KMS-11 (cell line): ENCODE data around the gene ANTXRL.

ENCODE experiments used
- H2AFZ ChIP-seq: fragments of 200-600 bp; sonication (generic); 2 replicates; pipeline ENCODE4 v1.6.1; 2016; ENCODE audit warnings: antibody characterized with exemption, mixed run types, low read depth
- H3K27ac ChIP-seq: fragments of 200-600 bp; sonication (generic); 2 replicates; pipeline ENCODE4 v1.6.1; 2016; ENCODE audit warnings: mild to moderate bottlenecking, mixed run types
- H3K27me3 ChIP-seq: fragments of 200-600 bp; sonication (generic); 2 replicates; pipeline ENCODE4 v1.6.1; 2017; ENCODE audit warnings: mild to moderate bottlenecking, low read depth, mixed run types, moderate library complexity; ENCODE audit not compliant: insufficient read depth
- H3K36me3 ChIP-seq: fragments of 200-600 bp; sonication (generic); 2 replicates; pipeline ENCODE4 v1.6.1; 2017; ENCODE audit warnings: mild to moderate bottlenecking, mixed run types; ENCODE audit not compliant: insufficient read depth
- H3K4me1 ChIP-seq: fragments of 200-600 bp; sonication (generic); 2 replicates; pipeline ENCODE4 v1.6.1; 2016; ENCODE audit warnings: mild to moderate bottlenecking, low read depth, mixed run types; ENCODE audit not compliant: poor library complexity, severe bottlenecking
- H3K4me2 ChIP-seq: fragments of 200-600 bp; sonication (generic); 2 replicates; pipeline ENCODE4 v1.7.0; 2016; ENCODE audit warnings: mild to moderate bottlenecking, mixed run types
- H3K4me3 ChIP-seq: fragments of 200-600 bp; sonication (generic); IDR thresholded peaks from 2 replicates; pipeline ENCODE4 v1.6.1; 2017; ENCODE audit warnings: low read depth, low read length, mixed read lengths; ENCODE audit not compliant: insufficient read depth
- H3K79me2 ChIP-seq: fragments of 200-600 bp; sonication (generic); 2 replicates; pipeline ENCODE4 v1.6.1; 2016; ENCODE audit warnings: low read depth, mixed run types; ENCODE audit not compliant: insufficient read depth
- H3K9ac ChIP-seq: fragments of 200-600 bp; sonication (generic); 2 replicates; pipeline ENCODE4 v1.6.1; 2016; ENCODE audit warnings: mild to moderate bottlenecking, mixed run types
- H4K20me1 ChIP-seq: fragments of 200-600 bp; sonication (generic); 2 replicates; pipeline ENCODE4 v1.6.1; 2016; ENCODE audit warnings: mild to moderate bottlenecking, mixed run types; ENCODE audit not compliant: insufficient read depth
- CTCF ChIP-seq: fragments of 200-600 bp; sonication (generic); conservative IDR thresholded peaks from 2 replicates; pipeline ENCODE4 v1.6.1; 2017; ENCODE audit warnings: low read depth, mild to moderate bottlenecking, antibody characterized with exemption, low read length, moderate library complexity, mixed read lengths

The ANTXRL gene

DNA sequence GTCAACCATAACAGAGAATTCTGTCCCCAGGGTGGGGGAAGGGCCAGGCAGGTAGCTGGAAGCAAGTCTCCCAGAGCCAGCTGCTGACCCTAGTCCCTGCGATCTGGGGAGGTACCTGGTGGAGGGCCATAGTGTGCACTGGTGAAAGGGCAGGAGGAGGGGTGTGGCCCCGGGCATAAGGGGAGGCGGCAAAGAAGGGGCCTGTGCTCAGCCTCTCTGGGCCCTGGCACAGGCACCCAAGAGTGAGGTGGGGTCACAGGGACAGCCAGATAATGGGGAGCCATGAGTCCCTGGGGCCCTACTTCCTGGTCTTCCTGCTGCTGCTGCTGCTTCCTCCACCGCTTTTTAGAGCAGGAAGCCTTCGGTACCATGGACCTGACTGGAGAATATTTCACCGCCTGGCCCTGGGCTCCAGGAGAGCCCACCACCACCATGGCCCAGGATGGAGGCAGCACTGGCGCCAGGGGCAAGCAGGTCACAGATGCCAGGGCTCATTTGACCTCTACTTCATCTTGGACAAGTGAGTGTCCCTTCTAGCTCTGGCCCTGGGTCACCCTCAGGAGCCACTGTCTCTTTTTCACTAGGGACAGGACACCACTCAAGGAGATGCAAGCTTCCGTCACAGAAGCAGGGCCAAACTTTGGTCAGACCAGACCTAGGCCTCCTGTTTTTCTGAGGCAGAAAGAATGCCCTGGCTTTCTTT is at the start of gene ANTXRL:
Gene ANTXRL, plus strand, starts transcription at position 7 of the 703 bp plus-strand sequence. Its CDS starts 266 bp downstream, at position 273.
- Histone ChIP-seq H3K9ac (no peak within 1 kb of the TSS), H3K27ac (no peak within 1 kb of the TSS), H2AFZ (no peak within 1 kb of the TSS), H3K4me1 (peaks cover 23% of the 10 kb centered on the region), H3K4me2 (no peak within 1 kb of the TSS), H3K27me3 (no peaks in the 10 kb centered on the region), H3K4me3 (no peak within 1 kb of the TSS), H3K36me3 (no peaks in the 10 kb centered on the region), H4K20me1 (no peaks in the 10 kb centered on the region), H3K79me2 (no peaks in the 10 kb centered on the region)
- TF ChIP-seq CTCF: no peak

DNA sequence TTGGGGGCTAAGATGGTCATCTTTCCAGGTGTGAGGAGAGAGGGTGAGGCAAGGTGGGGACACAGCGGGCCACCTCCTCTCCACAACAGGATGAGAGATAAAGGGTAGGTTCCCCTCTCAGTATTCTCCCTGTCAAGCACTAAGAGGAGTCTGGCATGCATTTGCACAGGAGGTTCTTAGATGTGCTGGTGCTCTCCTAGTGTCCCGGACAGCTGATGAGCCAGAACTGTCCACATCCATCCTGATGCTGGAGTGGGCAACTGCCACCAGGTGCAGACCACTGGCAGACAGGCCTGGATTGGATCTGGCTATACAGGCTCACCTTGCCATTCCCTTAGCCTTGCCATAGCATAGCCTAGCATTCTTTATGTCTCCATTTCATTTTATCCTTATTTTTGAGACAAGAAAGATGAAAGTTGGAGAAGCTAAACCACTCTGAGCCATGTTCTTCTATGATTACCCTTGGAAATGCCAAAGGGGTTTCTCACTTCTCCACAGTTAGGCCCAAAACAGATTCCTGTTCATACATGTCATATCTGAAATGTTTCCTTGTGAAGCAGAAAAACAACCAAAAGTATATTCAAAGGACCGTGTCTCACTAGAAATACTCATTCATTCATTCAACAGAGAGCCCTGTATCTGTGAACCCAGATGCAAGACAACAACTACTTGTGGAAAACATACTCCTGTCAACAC is 48.8 kb upstream of the ANTXRL start:
- no peak overlapping the region for H3K27ac ChIP-seq
- H3K9ac ChIP-seq: no peak overlapping the region
- TF ChIP-seq CTCF: no peak
- no peak overlapping the region for H3K4me2 ChIP-seq
- H3K79me2 ChIP-seq: no peaks in the 10 kb centered on the region
- no peaks in the 10 kb centered on the region for H3K4me1 ChIP-seq
- H3K27me3 ChIP-seq: no peaks in the 10 kb centered on the region
- no peaks in the 10 kb centered on the region for H4K20me1 ChIP-seq
- H3K36me3 ChIP-seq: no peaks in the 10 kb centered on the region
- no peak overlapping the region for H2AFZ ChIP-seq
- no peak overlapping the region for H3K4me3 ChIP-seq

DNA sequence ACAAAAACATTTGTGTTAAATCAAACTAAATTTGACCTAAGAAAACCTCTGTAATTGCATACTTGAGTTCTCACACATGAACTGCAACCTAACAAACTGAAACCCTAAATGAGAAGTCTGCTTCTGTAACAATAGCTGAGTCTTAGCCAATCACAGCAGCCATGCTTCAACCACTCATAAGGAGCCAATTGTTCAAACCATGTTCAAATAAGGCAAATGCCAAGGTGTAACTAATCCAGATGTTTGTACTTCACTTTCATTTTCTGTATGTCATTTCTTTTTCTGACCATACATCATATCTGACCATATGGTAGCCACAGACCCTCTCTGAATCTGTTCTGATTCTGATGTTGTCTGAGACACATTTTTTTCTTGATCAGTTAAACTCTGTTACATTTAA is 47.5 kb upstream of the ANTXRL start:
- Histone ChIP-seq H2AFZ (no peak overlapping the region), H3K4me2 (no peak overlapping the region), H4K20me1 (no peaks in the 10 kb centered on the region), H3K4me3 (no peak overlapping the region), H3K27me3 (no peaks in the 10 kb centered on the region), H3K9ac (no peak overlapping the region), H3K27ac (no peak overlapping the region), H3K36me3 (no peaks in the 10 kb centered on the region), H3K4me1 (no peaks in the 10 kb centered on the region), H3K79me2 (no peaks in the 10 kb centered on the region)
- TF ChIP-seq CTCF: no peak

DNA sequence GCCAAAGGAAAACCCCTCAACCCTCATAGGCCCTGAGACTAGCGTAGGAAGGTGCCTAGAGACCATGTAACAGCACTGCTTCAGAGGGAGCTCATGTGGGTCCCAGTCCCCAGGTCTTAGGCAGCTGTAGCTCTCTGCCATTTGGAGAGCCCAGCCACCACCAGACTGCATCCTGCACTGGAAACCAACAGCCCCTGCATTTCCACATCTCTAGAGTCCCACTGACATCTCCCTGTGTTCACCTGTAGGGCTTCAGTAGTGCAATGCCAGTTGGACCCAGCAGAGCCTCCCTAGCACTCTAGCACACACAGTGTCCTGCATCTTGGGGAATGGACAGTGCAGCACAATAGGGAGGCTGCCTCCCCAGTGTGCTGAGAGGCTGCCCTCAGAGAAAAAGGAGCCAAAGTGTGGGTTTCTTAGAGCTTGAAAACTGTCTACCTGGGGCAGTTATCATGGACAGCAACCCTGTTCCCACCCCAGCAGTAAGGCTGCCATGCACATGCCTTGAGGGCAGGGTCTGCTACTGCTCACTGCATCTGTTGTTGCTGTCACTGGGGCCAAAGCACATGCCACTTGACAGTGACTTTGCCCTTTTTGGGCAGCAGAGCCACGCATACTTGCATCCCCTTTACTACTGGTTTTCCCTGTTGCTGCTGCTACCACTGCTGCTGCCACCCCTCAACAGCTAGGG is 46.7 kb upstream of the ANTXRL start:
- no peak overlapping the region for H2AFZ ChIP-seq
- H3K27ac ChIP-seq: no peak overlapping the region
- no peaks in the 10 kb centered on the region for H3K36me3 ChIP-seq
- TF ChIP-seq CTCF: no peak
- no peak overlapping the region for H3K9ac ChIP-seq
- H3K4me1 ChIP-seq: no peaks in the 10 kb centered on the region
- H4K20me1 ChIP-seq: no peaks in the 10 kb centered on the region
- no peaks in the 10 kb centered on the region for H3K27me3 ChIP-seq
- H3K4me2 ChIP-seq: no peak overlapping the region
- no peak overlapping the region for H3K4me3 ChIP-seq
- H3K79me2 ChIP-seq: no peaks in the 10 kb centered on the region
